Measurements from ENCODE around the gene TP53TG5.

The TP53TG5 gene

DNA sequence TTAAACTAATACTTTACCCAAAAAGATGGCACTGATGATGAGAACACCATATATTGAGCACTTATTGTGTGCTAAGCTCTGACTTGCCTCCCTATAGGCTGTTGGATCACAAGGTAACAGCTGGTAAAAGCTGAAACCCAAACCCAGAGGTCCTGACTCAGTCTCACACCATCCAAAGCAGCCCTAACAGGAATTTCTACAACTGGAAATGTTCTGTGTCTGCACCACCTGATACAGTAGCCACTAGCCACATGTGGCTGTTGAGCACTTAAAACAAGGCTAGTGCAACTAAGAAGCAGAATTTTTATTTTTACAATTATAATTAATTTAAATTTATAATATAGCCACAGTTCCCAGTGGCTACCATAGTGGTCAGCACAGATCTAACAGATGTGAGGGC, 54.4 kb downstream of the TP53TG5 start:
- no peak for DNase-seq (ENCODE audit: low read depth)

DNA sequence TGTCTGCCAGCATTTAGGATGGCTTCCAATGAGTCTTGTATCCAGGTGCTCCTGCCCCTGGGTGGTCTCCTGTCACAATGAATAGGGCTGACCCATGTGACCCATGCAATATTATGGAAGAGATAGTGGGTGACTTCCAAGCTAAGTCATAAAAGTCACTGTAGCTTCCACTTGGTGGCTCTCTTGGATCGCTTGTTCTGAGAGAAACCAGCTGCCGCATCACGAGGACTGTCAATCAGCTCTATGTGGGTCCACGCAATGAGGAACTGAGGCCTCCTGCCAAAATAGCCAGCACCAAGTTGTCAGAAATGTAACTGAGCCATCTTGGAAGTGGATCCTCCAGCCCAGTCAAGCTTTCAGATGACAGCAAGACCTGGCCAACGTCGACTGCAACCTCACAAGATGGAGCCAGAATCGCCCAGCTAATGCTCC, 55.2 kb downstream of the TP53TG5 start:
- DNase-seq (ENCODE audit: low read depth): no peak
